SJCRH30 (cell line): ENCODE data around the gene NPTX2. TPM values are rescaled to one million over a fixed set of nuclear protein-coding genes. Genes with fewer than 3 reads are reported as not detected.

Experiments
- DNase-seq, 2 experiments: peaks; one replicate each; pipeline ENCODE4 v3.0.0-alpha.2; 2015 to 2020
- H3K27ac ChIP-seq: fragments of 250-450 bp; sonication (Bioruptor Pico); 2 replicates; pipeline ENCODE4 v1.5.1; 2020; ENCODE audit warnings: mild to moderate bottlenecking, moderate library complexity
- H3K27me3 ChIP-seq: fragments of 250-450 bp; sonication (Bioruptor Pico); 2 replicates; pipeline ENCODE4 v1.5.1; 2020; ENCODE audit warnings: mild to moderate bottlenecking, moderate library complexity
- H3K36me3 ChIP-seq: fragments of 250-450 bp; sonication (Bioruptor Pico); 2 replicates; pipeline ENCODE4 v1.5.1; 2020; ENCODE audit warnings: mild to moderate bottlenecking, moderate library complexity
- H3K4me1 ChIP-seq: fragments of 250-450 bp; sonication (Bioruptor Pico); 2 replicates; pipeline ENCODE4 v1.5.1; 2020; ENCODE audit warnings: mild to moderate bottlenecking, moderate library complexity
- H3K4me3 ChIP-seq: fragments of 250-450 bp; sonication (Bioruptor Pico); 2 replicates; pipeline ENCODE4 v1.5.1; 2020; ENCODE audit warnings: mild to moderate bottlenecking, moderate library complexity
- H3K9me3 ChIP-seq: fragments of 250-450 bp; sonication (Bioruptor Pico); replicated peaks from 2 replicates; pipeline ENCODE4 v1.5.1; 2020; ENCODE audit warnings: mild to moderate bottlenecking, moderate library complexity
- total RNA-seq: library from RNA; depleted of rRNA; stranded (reverse); fragments of >200 nt; shearing (Covaris generic); gene quantifications from 2 replicates; pipeline ENCODE4 v1.2.3, GENCODE V29; 2014

NPTX2 gene
- total RNA-seq, 1 experiment from 2014 or later = not detected

GRCh38 chr7:98599886-98600285 lies 17.2 kb upstream of the NPTX2 start:
- Histone ChIP-seq H3K36me3 (no peaks in the 10 kb centered on the region), H3K27me3 (peaks cover 10% of the 10 kb centered on the region; the same call in 1 of the 2 replicates), H3K4me1 (no peaks in the 10 kb centered on the region), H3K27ac (no peak overlapping the region), H3K9me3 (no peaks in the 10 kb centered on the region), H3K4me3 (no peak overlapping the region)
- no peak for DNase-seq

- DNase-seq = no peak
Observed at GRCh38 chr7:98602755-98603398, 14.2 kb upstream of the NPTX2 start.

GRCh38 chr7:98603399-98603788 lies 13.7 kb upstream of the NPTX2 start:
- no peaks in the 10 kb centered on the region for H3K9me3 ChIP-seq
- DNase-seq = no peak
- peaks cover 10% of the 10 kb centered on the region; the same call in 1 of the 2 replicates for H3K27me3 ChIP-seq
- no peaks in the 10 kb centered on the region for H3K4me1 ChIP-seq
- no peak overlapping the region for H3K4me3 ChIP-seq
- H3K36me3 ChIP-seq = no peaks in the 10 kb centered on the region
- no peak overlapping the region for H3K27ac ChIP-seq

More at GRCh38 chr7:98602755-98603398, 14.2 kb upstream of the NPTX2 start:
- H3K27me3 ChIP-seq = peaks cover 10% of the 10 kb centered on the region; the same call in 1 of the 2 replicates
- no peaks in the 10 kb centered on the region for H3K9me3 ChIP-seq
- H3K4me1 ChIP-seq = no peaks in the 10 kb centered on the region
- H3K4me3 ChIP-seq = no peak overlapping the region
- no peak overlapping the region for H3K27ac ChIP-seq
- no peaks in the 10 kb centered on the region for H3K36me3 ChIP-seq

GRCh38 chr7:98613601-98614425 lies 3.3 kb upstream of the NPTX2 start:
- Histone ChIP-seq H3K27me3 (no peaks in the 10 kb centered on the region), H3K36me3 (no peaks in the 10 kb centered on the region), H3K9me3 (0 out of 2 replicates have a peak, but pooled peaks cover 2% of the 10 kb centered on the region), H3K4me1 (no peaks in the 10 kb centered on the region), H3K27ac (no peak overlapping the region), H3K4me3 (no peak overlapping the region)
- peak; percentile 31 to 70 for DNase-seq

GRCh38 chr7:98616381-98617050 lies 569 bp upstream of the NPTX2 start:
- Histone ChIP-seq H3K4me3 (no peak overlapping the region), H3K9me3 (0 out of 2 replicates have a peak, but pooled peaks cover 2% of the 10 kb centered on the region), H3K27me3 (peaks cover 6% of the 10 kb centered on the region; the same call in 1 of the 2 replicates), H3K4me1 (no peaks in the 10 kb centered on the region), H3K36me3 (no peaks in the 10 kb centered on the region), H3K27ac (no peak overlapping the region)
- no peak for DNase-seq

- H3K36me3 ChIP-seq = no peaks in the 10 kb centered on the region
- no peak overlapping the region for H3K4me3 ChIP-seq
- peaks cover 6% of the 10 kb centered on the region for H3K27me3 ChIP-seq
- no peaks in the 10 kb centered on the region for H3K4me1 ChIP-seq
- H3K27ac ChIP-seq = no peak overlapping the region
- no peak for DNase-seq
- 0 out of 2 replicates have a peak, but pooled peaks cover 2% of the 10 kb centered on the region for H3K9me3 ChIP-seq
Observed at GRCh38 chr7:98617960-98618418, 904 bp downstream of the NPTX2 start.

- H3K27me3 ChIP-seq = peaks cover 6% of the 10 kb centered on the region
- H3K36me3 ChIP-seq = no peaks in the 10 kb centered on the region
- no peaks in the 10 kb centered on the region for H3K9me3 ChIP-seq
- no peak overlapping the region for H3K4me3 ChIP-seq
- no peaks in the 10 kb centered on the region for H3K4me1 ChIP-seq
- DNase-seq = no peak
- H3K27ac ChIP-seq = no peak overlapping the region
Observed at GRCh38 chr7:98618786-98619185, 1.7 kb downstream of the NPTX2 start.

- Histone ChIP-seq H3K27me3 (peaks cover 6% of the 10 kb centered on the region), H3K4me3 (no peak overlapping the region)
Observed at GRCh38 chr7:98619450-98620321, 2.6 kb downstream of the NPTX2 start.

GRCh38 chr7:98621573-98622482 lies 4.7 kb downstream of the NPTX2 start:
- no peaks in the 10 kb centered on the region for H3K9me3 ChIP-seq
- H3K4me3 ChIP-seq = no peak overlapping the region
- no peak overlapping the region for H3K27ac ChIP-seq
- DNase-seq = no peak
- no peaks in the 10 kb centered on the region for H3K4me1 ChIP-seq
- no peaks in the 10 kb centered on the region for H3K36me3 ChIP-seq
- peaks cover 6% of the 10 kb centered on the region for H3K27me3 ChIP-seq

More at GRCh38 chr7:98619450-98620321, 2.6 kb downstream of the NPTX2 start:
- DNase-seq = no peak
- no peak overlapping the region for H3K27ac ChIP-seq
- no peaks in the 10 kb centered on the region for H3K36me3 ChIP-seq
- no peaks in the 10 kb centered on the region for H3K9me3 ChIP-seq
- no peaks in the 10 kb centered on the region for H3K4me1 ChIP-seq

- H3K4me1 ChIP-seq = no peaks in the 10 kb centered on the region
- H3K27me3 ChIP-seq = peaks cover 6% of the 10 kb centered on the region
- no peak for DNase-seq
- H3K36me3 ChIP-seq = no peaks in the 10 kb centered on the region
- no peak overlapping the region for H3K27ac ChIP-seq
- no peak overlapping the region for H3K4me3 ChIP-seq
- no peaks in the 10 kb centered on the region for H3K9me3 ChIP-seq
Observed at GRCh38 chr7:98622926-98623325, 5.8 kb downstream of the NPTX2 start.

- no peak for DNase-seq
- Histone ChIP-seq H3K4me3 (no peak overlapping the region), H3K4me1 (no peaks in the 10 kb centered on the region), H3K9me3 (no peaks in the 10 kb centered on the region), H3K36me3 (no peaks in the 10 kb centered on the region), H3K27ac (no peak overlapping the region), H3K27me3 (peaks cover 8% of the 10 kb centered on the region)
Observed at GRCh38 chr7:98624846-98625420, 7.8 kb downstream of the NPTX2 start.

GRCh38 chr7:98626460-98627412 lies 9.7 kb downstream of the NPTX2 start:
- no peaks in the 10 kb centered on the region for H3K4me1 ChIP-seq
- no peaks in the 10 kb centered on the region for H3K9me3 ChIP-seq
- no peak for DNase-seq
- H3K27ac ChIP-seq = no peak overlapping the region
- H3K36me3 ChIP-seq = no peaks in the 10 kb centered on the region
- H3K4me3 ChIP-seq = no peak overlapping the region
- H3K27me3 ChIP-seq = peaks cover 10% of the 10 kb centered on the region
